SHP77 treated with DMSO at 0.1 percent for 48 hours (cell line): ENCODE data around the gene AOAH.
"Not testable (repeated sequence)": the region's sequence is repeated elsewhere in the genome, so short reads cannot be mapped to it uniquely, and the experiment has no call there.

Experiments
- DNase-seq: peaks from one replicate; lab custom pipeline; 2025; lab: John Stamatoyannopoulos, UW

The AOAH gene

DNA sequence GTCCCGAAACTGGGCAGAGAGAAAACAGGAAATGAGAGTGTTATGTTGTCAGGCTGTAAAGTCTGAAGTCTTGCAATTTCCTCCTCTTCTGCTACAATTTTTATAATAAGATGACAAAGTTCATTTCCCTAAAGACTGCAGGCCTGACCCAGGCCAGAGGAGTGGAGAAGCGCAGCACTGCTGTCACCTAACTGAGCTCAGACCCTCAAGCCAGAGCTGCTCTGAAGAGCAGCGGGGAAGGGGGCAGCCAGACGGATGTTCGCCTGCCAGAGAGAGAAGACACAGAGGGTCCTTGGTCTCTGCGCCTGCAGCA is 12.6 kb upstream of the AOAH start:
- DNase-seq = no peak

DNA sequence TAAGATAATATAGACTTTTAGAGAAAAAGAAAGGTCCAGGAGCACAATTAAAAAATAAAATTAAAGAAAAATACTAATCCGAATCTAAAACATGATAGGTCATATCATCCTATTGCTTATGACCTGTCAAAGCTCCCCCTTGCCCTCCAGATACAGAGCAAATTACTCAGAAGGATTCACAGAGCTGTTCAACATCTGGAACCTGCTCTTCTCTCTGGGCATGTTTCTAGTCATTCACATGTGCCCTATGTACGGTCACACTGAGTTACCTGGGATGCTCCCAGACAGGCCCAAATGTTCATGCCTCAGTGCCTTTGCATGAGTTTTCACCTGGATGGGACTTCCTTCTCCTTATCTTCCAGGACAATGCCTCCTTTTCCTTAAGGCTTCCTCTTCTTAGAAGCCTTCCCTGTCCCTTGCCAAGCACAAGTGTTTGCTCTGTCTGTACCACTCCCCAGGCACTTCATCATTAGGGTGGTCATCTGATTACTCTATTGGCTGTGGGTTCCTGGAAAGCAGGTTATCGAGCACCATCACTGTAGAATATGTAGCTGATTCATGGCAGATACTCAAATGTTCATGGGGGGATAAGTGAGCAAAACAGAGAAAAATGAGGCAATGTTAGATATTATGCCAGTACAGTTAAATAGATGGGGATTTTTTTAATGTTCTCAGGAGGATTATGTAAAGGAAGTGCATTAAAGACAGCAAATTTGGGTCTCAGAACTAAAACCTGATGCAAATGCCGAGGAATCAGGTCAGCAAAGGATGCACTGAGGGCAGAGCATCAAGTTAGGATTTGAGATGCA is 12.0 kb upstream of the AOAH start:
- no peak for DNase-seq

DNA sequence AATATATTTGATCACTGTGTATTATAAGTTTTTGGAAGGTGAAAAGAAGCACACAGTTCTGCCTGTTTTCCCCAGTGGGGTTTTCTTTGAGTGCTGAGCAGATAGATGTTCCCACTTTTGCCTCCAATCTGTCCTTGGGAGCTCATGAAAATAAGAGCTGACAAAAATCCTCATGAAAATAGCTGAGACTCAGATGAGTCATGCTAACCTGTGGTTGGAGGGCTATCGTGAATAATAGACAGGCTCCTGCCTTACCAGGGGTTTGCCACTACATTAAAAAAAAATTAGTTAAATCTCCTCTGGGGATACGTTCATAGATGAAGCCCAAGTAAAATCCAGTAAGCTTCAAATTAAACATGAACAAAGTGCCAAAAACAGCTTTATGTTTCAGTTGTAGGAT is 10.9 kb upstream of the AOAH start:
- DNase-seq = no peak

DNA sequence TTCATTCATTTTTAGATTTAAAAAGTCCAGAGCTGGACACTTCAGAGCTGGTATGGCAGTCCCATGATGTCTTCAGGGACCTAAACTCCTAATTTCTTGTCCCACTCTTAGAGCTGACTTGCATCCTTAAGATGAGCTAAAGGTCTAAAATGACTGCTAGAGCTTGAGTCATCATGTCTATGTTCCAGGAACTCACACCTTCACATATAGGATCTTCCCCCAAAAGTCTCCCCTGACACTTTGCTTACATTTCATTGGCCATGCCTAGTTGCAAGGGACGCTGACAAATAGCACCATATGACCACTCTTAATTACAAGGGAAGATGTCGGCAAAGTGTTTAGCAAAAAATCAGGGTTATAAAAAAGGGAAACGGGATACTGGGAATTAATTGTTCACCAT is 10.4 kb upstream of the AOAH start:
- no peak for DNase-seq

DNA sequence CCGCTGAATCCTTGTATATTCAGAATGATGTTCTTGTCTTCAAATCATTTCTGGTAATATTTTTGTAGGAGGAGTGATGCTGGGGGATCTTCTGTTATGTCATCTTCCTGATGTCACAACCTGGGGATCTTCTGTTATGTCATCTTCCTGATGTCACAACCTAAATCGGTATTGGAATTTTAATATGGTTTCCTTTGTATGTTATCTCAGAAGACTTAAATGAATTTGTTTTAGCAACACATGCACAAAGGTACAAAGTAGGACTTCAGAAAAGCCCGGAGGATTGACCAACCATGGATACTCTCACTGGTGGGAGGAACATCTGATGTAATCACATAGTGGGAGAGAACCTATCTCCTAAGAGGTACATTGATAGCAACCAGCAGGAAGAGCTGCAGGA is 9.1 kb upstream of the AOAH start:
- DNase-seq = no peak

DNA sequence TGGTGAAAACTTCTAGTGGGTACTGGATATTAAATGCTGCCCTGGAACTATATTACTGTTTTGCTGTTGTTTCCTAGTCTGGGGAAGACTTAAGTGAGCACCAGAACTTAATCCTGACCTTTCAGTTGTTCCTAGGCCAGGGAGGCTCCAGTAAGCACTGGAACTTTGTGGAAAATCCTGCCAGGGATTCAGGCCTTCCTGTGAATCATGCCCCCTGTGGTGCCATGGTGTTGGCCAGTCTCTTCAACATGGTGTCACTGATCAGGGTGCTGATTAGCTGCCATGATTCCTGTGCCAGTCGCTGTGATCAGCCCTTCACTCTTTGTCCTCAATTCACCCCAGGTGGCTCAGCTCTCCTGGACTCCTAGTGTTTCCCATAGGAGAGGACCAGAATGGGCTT is 8.5 kb upstream of the AOAH start:
- no peak for DNase-seq

DNA sequence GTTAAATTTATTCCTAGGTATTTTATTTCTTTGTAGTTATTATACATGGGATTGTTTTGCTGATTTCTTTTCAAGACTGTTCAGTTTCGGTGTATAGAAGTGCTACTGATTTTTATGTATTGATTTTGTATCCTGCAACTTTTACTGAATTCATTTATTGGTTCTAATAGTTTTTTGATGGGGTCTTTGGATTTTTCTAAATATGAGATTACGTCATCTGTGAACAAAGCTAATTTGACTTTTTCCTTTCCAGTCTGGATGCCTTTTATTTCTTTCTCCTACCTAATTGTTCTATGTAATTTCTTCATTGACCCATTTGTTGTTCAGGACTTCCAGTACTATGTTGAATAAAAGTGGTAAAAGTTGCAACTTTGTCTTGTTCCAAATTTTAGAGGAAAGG is 5.8 kb upstream of the AOAH start:
- no peak for DNase-seq

DNA sequence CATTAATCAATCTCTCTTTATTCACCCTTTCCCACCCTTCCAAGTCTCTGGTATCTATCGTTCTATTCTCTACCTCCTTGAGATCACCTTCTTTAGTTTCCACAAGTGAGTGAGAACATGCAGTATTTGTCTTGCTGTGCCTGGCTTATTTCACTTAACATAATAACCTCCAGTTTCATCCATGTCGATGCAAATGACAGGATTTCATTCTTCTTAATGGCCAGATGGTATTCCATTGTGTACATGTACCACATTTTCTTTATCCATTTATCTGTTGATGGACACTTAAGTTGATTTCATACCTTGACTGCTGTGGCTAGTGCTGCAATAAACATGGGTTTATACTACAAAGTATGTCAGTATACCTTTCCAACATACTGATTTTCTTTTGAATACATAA is 3.8 kb upstream of the AOAH start:
- no peak for DNase-seq

DNA sequence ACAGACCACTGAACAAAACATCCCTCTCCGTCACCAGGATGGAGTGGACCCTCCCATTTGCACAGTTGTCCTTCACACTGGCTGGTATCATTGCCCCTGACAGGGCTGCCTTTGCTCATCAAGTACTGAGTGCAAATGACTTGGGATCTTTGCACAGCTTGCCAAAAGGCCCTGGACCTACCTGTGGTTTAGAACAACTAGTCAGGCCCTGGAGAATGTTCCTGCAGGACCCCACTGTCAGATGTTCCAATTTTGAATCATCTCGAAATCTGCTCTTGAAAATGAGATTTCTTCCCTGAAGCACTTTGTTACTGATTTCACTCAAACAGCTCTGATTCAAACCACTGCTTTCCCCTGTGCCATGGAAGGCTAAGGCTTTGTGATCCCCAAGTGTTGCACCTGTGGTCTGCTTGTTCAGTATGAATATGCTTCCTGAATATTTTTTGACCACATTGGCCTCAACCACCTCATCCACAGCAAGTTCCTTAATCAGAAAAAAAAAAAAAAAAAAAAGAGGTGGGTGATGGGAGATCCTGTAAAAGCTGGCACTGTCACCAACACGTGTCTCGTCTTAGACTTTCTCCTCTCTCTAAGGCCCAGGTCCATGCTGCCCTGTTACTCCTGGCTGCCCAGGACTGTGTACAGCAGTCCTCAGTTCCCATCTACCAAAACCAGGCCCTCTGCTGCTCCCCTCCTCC is 2.7 kb upstream of the AOAH start:
- no peak for DNase-seq

DNA sequence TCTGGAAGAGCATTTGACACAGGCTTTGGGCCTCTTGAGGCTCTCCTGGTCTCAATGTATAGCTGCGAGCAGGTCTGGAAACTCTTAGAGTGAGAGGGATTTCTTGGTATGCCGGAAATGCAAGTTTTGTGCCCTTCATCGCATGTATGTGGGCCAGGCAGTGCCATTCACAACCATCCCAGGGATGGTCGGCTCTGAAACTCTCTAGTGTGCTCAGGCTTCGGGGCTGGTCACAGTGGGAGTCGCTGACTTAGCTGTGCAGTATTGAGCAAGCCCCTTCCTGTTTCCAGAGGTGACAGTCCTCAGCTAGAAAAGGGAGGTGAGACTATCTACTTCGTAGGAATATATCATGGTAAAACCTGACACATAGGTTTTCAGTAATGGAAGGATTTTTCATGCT is 2.0 kb upstream of the AOAH start:
- no peak for DNase-seq

DNA sequence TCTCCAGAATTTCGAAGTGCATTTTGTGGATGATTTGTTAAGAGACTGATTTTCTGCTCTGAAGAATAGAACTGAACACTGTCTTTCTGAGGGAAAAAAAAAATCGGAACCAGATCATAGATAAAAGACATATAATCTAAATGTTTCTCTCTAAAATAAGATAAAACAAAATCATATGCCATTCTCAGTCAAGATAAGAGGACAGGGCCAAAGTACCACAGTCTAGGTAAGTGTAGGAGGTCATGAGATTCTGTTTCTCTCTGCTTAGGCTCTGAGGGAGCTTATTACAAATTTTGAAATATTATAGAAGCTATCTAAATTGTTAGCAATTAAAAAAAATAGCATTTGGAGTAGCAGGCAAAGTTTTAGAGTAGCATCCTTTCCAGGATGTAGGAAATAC is 702 bp upstream of the AOAH start:
- DNase-seq = no peak

DNA sequence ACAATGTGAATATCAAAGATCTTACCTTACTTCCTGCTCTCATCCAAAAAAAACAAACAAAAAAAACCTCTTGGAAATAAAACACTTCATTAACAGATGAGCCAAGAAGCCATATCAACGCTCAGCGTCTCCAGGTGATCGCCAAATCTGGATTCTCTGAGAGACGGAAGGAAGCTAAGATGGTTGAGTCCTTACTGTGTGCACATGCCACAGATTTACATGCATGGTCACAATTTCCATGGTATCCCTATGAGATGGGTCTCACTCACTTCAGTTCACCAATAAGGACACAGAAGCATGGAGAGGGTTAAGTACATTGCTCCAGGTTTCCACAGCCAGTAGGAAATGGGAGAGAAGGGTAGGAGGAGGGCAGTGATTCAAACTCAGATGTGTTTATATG is 1.0 kb downstream of the AOAH start:
- DNase-seq = no peak

DNA sequence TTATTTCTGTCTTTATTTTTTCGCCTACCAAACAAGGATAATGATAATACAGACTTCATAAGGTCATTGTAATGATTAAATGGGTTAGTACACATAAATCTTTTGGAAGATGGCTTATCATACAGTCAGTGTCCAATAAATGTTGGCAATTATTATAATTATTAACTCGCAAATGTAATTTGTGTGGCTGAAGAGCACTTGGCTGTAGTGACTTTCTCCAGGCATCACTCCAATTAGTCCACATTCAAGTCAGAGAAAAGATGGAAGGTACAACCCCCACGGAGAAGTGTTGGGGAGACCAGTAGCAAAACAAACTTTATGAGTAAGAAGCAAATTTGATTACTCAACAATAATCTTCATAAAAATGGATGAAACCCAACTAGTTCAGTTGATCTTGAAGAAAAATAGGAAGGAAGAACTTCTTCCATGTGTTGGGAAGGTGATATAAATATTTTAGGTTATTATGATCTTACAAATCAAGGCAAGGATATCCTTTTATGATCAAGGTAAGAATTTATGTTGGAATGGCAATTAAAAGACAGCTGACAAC is 5.1 kb downstream of the AOAH start:
- DNase-seq = no peak

DNA sequence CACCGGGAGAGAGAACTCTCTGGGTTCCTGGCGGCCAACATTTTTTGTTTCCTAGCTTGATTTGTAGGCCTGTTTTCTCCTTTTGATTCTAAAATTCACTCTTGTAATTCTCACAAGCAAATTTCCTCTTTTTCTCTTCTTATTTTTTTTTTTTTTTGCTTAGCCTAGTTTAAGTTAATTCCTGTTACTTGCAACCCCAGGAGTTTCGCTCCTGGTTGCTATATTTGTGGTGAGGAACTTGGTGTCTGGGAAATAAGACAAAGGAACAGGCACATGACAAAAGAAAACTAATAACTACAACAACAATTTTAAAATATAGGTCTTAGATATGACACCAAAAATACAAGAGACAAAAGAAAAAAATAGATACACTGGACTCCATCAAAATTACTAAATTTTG is 6.7 kb downstream of the AOAH start:
- no peak for DNase-seq

DNA sequence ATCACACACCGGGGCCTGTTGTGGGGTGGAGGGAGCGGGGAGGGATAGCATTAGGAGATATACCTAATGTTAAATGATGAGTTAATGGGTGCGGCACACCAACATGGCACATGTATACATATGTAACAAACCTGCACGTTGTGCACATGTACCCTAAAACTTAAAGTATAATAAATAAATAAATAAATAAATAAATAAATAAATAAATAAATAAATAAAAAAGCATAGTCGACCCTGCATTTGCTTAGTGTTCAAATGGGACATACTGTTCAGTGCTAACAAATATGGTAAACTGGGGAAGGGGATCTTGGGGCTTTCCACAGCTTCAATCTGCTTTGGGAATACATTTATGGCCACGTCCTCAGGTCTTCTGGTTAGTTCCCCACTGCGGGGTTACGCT is 7.5 kb downstream of the AOAH start:
- not testable (repeated sequence) for DNase-seq

DNA sequence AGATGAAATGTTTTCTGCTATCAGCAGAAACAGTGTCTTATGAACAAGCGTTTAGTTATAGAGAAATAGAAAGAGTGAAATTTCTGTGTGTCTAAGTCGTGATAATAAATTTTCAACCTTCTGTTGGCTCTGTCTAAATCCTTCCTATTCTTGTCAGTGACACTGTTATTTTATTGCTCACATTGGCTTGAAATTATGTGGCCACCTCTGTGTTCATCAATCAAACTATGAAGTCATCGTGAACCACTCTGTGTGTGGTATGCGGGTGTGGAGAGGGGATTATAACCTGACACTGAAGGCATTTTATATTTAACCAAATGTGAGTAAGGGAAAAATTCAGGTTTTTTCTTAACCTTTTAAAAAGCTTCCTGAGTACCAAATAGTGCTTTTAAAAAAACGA is 12.3 kb downstream of the AOAH start:
- DNase-seq = no peak

DNA sequence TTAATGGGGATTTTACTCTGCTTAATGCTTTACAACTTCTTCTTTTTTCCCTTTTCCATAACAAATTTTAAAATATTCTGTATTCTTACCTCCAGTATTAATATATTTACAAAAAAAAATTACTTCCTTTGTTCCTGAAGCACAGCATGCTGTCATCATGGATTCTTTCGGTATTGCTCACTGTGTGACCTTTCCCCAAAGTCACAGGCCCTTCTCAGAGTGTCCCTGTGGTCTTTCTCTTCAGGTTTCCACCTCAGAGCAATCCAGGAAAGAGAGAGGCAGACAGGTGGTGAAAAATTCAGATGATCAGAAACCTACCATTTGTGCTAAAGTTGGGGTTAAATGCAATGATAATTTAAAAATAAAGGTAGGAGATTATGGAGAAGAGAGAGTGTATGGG is 13.0 kb downstream of the AOAH start:
- DNase-seq = no peak

DNA sequence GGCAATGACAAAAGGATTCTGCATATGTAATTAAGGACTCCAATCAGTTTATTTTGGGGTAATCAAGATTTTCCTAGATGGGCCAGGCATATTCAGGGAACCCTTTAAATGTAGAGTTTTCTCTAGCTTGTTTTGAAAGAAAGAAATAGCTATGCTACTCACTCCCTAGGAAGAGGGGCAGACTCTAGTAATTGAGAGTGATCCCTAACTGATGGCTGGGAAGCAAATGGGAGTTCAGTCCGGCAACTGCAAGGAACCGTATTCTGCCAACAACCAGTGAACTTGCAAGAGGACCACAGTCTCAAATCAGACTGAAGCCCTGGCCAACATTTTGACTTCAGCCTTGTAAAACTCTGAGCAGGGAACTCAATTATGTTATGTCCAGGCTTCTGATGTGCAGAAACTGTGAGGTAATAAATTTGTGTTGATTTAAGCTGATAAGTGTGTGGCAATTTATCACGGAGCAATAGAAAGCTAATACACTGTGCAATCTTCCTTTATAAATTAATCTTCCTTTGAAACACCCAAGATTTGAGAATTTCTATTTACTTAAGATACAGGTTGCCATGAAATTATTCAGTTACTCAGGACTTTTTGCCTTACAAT is 14.0 kb downstream of the AOAH start:
- no peak for DNase-seq

DNA sequence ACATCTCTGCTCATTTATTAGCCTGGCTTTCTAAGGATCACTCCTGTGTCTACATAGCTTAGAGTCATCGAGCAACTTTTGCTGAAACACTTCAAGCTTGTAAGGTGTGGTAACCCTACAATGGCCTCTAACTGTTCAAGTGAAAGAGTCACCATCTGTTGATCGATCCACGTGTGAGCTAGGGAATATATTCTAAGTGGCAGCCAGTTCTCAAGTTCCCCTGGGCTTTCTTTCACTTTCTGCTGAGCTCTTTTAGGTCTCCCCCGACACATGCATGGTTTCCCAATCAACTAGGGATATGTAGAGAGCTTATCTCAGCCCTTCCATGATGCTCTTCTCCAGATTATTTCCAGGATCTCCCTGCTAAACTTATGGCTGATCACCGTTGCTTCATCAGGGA is 15.5 kb downstream of the AOAH start:
- no peak for DNase-seq

DNA sequence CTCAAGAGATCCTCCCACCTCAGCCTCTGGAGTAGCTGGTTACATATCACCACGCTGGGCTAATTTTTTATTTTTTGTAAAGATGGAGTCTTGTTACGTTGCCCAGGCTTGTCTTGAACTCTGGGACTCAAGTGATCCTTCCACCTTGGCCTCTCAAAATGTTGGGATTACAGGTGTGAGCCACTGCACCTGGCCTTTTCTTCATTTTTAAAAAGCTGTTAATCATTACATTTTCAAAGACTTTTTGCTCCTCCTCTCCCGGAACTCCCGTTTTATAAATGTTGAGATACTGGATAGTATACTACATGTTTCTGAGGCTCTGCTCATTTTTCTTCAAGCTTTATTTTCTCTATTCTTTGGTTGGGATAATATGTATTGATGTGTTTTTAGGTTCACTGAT is 16.4 kb downstream of the AOAH start:
- DNase-seq = no peak

DNA sequence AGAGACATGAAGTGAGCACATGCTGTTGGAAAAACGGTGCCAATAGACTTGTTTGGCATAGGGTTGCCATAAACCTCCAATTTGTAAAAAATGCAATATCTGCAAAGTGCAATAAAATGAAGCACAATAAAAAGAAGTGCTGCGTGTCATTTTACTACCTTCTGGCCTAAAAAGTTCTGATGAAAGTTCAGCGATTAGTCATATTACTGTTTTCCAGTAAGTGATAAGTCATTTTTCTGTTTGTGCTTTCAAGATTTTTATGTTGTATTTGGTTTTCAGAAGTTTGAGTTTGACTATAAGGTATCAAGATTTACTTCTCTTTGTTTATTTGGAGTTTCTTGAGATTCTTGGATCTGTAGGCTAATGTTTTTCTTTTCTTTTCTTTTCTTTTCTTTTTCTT is 16.8 kb downstream of the AOAH start:
- DNase-seq = no peak

DNA sequence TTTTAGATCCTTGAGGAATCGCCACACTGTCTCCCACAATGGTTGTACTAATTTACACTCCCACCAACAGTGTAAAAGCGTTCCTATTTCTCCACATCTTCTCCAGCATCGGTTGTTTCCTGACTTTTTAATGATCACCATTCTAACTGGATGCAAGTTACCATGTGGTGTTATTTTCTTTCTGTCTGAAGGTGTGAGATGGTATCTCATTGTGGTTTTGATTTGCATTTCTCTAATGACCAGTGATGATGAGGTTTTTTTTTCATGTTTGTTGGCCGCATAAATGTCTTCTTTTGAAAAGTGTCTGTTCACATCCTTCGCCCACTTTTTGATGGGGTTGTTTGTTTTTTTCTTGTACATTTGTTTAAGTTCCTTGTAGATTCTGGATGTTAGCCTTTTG is 20.4 kb downstream of the AOAH start:
- DNase-seq = not testable (repeated sequence)

DNA sequence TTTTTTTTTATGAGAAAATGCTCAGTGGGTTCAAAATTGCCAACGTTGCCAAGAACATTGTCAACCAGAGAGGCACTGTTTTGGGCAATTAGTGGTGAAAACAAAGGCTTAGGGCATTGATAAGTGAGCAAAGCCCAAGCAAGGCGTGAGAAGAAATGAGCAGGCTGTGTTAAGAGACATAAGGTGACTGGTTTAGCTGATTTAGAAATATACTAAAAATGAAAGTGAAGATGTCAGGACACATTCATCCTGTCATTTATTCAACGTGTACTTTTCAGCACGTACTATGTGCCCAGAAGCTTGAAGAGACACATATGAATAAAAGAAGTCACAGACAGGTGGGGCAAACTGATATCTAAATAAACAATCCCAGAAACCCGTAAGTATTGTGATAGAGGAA is 31.8 kb downstream of the AOAH start:
- no peak for DNase-seq
